Pancreas (tissue), 10 donors: ENCODE measurements around the gene CDH26. TPM values are rescaled to one million over a fixed set of nuclear protein-coding genes. Genes with fewer than 3 reads are reported as not detected.
"Not testable (repeated sequence)": the region's sequence is repeated elsewhere in the genome, so short reads cannot be mapped to it uniquely, and the experiment has no call there.

Source experiments
- ATAC-seq, 4 donors: fragments of 200-7000 bp; cut with Tn5 transposase; one replicate each; pipeline versions ENCODE4 v1.8.0 to v1.9.1; 2020; ENCODE audit warnings: mild to moderate bottlenecking in 4 of 4, moderate library complexity in 4 of 4
- DNase-seq, 6 donors: peaks; one replicate each; pipeline ENCODE4 v3.0.0-alpha.2; 2020
- FAIRE-seq: peaks from 2 replicates; lab custom pipeline; 2012; peaks lifted over from hg19 to GRCh38; lab: Jason Lieb, UNC
- H3K27ac ChIP-seq, 4 donors: fragments of 200-600 bp; sonication (generic); 1 replicate in 3 of 4; 2 replicates in 1 of 4; pipeline versions ENCODE4 v1.5.0 to v1.8.0; 2020
- H3K27me3 ChIP-seq, 4 donors: fragments of 200-600 bp; one replicate each; pipeline ENCODE4 v1.8.0; 2021
- H3K36me3 ChIP-seq, 3 donors: fragments of 200-600 bp; sonication (generic) in 1 of 3; one replicate each; pipeline versions ENCODE4 v1.5.0 to v1.8.0; 2020 to 2021
- H3K4me1 ChIP-seq, 3 donors: fragments of 200-600 bp; one replicate each; pipeline ENCODE4 v1.8.0; 2021
- H3K4me3 ChIP-seq, 4 donors: fragments of 200-600 bp; sonication (generic) in 2 of 4; one replicate each; pipeline versions ENCODE4 v1.5.0 to v1.8.0; 2020 to 2021
- H3K9me3 ChIP-seq, 4 donors: fragments of 200-600 bp; one replicate each; pipeline ENCODE4 v1.8.0; 2021
- WGBS, 2 donors: extraction: QIAGEN DNeasy Blood & Tissue Kit; methylation state at CpG; one replicate each; pipeline ENCODE4 v1.1.7; 2013; 5-methylcytosine and 5-hydroxymethylcytosine counted together
- intact Hi-C, 3 donors: fragments of 100-400 bp; cut with DNase I; formaldehyde crosslinking; loops; one replicate each; pipeline versions ENCODE4 v1.11.1 to v1.14.2; 2022
- polyA plus RNA-seq, 2 donors: library from polyadenylated mRNA; stranded (reverse); fragments of 200-250 nt; gene quantifications; one replicate each; pipeline ENCODE4 v1.2.3, GENCODE V29; 2013
- total RNA-seq, 6 donors: library from RNA; stranded (reverse); fragmentation: NEBNext Ultra II Directional in 4 of 6; extraction: Animal tissue kit (Norgen Biotek cat#: 25700) in 4 of 6; gene quantifications; one replicate each; pipeline versions ENCODE4 v1.2.1 to v1.2.4, GENCODE V29; 2021 to 2023
- TF ChIP-seq, protein P1 (sequence below), 4 donors: fragments of 200-600 bp; sonication (generic) in 3 of 4; IDR thresholded peaks; one replicate each; pipeline versions ENCODE4 v1.5.0 to v1.8.0; 2021; ENCODE audit warnings: antibody characterized with exemption in 4 of 4
- donor health status: healthy with polysubstance abuse.
- donor health status: DM: no; HTN: no; CAD: no; lungs with moderate emphysema.
- donor health status: DM: no; HTN: no; CAD: no.
- donor health status: control.
- donor health status: control.
- donor health status: Bipolar disorder and iron deficiency.
- donor health status: DM: yes; HTN: yes; CAD: no.
- donor health status: DM: no; HTN: no; CAD: no.
- donor health status: DM: no; HTN: no; CAD: no.
- donor health status: DM: yes; HTN: yes; CAD: no.

The CDH26 gene
- total and polyA plus RNA-seq, 8 donors, result 0.13 to 1.1 (median 0.48) TPM

GRCh38 chr20:59948828-59949720 is 9.1 kb upstream of the CDH26 start:
- 40 to 43% methylated on average over 7 of the region's 7 CpGs for WGBS, 2 donors
- H3K36me3 ChIP-seq, result peaks cover 0 to 9% (median 0%) of the 10 kb centered on the region in 3 donors
- ATAC-seq, result peak in 3 of 4 donors; percentile 78 to 85 (median 84)
- intact Hi-C loops, result no loop called here
- no peak for FAIRE-seq
- no peak overlapping the region for H3K4me3 ChIP-seq
- H3K27me3 ChIP-seq, result peaks cover 0 to 6% (median 0%) of the 10 kb centered on the region in 4 donors
- TF ChIP-seq, protein P1, sequence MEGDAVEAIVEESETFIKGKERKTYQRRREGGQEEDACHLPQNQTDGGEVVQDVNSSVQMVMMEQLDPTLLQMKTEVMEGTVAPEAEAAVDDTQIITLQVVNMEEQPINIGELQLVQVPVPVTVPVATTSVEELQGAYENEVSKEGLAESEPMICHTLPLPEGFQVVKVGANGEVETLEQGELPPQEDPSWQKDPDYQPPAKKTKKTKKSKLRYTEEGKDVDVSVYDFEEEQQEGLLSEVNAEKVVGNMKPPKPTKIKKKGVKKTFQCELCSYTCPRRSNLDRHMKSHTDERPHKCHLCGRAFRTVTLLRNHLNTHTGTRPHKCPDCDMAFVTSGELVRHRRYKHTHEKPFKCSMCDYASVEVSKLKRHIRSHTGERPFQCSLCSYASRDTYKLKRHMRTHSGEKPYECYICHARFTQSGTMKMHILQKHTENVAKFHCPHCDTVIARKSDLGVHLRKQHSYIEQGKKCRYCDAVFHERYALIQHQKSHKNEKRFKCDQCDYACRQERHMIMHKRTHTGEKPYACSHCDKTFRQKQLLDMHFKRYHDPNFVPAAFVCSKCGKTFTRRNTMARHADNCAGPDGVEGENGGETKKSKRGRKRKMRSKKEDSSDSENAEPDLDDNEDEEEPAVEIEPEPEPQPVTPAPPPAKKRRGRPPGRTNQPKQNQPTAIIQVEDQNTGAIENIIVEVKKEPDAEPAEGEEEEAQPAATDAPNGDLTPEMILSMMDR (IDR thresholded peaks at IDR 0.05), result peak in 3 of 4 donors; percentile 21 to 44 (median 42)
- no peak overlapping the region for H3K27ac ChIP-seq
- no peak for DNase-seq
- H3K4me1 ChIP-seq, result no peaks in the 10 kb centered on the region
- no peaks in the 10 kb centered on the region for H3K9me3 ChIP-seq

DNA sequence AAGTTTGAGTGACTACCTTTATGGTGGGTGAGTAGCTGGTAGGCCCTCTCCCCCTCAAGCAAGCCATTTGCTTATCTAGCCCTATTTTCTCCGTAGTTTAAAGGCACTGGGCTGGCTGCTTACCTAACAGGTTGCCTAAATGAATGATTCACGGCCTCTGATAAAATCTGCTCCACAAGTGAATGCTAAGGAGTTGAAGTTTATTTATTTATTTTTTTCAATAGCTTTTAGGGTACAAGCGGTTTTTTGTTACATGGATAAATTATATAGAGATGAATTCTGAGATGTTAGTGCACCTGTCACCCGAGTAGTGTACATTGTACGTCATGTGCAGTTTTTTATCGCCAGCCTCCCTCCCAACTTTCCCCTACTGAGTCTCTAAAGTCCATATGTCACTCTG is 8.3 kb upstream of the CDH26 start:
- FAIRE-seq (no peak), DNase-seq (no peak), ATAC-seq (no peak)
- intact Hi-C loops, result no loop called here
- Histone ChIP-seq H3K27me3 (peaks cover 0 to 6% (median 0%) of the 10 kb centered on the region in 4 donors), H3K36me3 (peaks cover 0 to under 1% (median 0%) of the 10 kb centered on the region in 3 donors), H3K27ac (no peak overlapping the region), H3K4me3 (no peak overlapping the region), H3K9me3 (no peaks in the 10 kb centered on the region), H3K4me1 (no peaks in the 10 kb centered on the region)
- WGBS, 2 donors, result 96 to 97% methylated on average over 6 of the region's 6 CpGs
- TF ChIP-seq, protein P1 (IDR thresholded peaks at IDR 0.05), result no peak

GRCh38 chr20:59954718-59955117 is 3.5 kb upstream of the CDH26 start:
- no peak for ATAC-seq
- no peak for FAIRE-seq
- Histone ChIP-seq H3K4me3 (no peak overlapping the region), H3K4me1 (peaks cover 5 to 10% (median 5%) of the 10 kb centered on the region in 3 donors), H3K36me3 (no peaks in the 10 kb centered on the region), H3K27me3 (peaks cover 0 to 8% (median 3%) of the 10 kb centered on the region in 4 donors), H3K9me3 (no peaks in the 10 kb centered on the region), H3K27ac (no peak overlapping the region)
- TF ChIP-seq, protein P1 (IDR thresholded peaks at IDR 0.05), result no peak
- WGBS, 2 donors, result 78 to 89% methylated on average over 4 of the region's 4 CpGs
- intact Hi-C loops, result no loop called here
- no peak for DNase-seq

GRCh38 chr20:59955131-59955796 is 3.0 kb upstream of the CDH26 start:
- Histone ChIP-seq H3K9me3 (no peaks in the 10 kb centered on the region), H3K4me3 (no peak overlapping the region), H3K36me3 (no peaks in the 10 kb centered on the region), H3K4me1 (peaks cover 5 to 10% (median 5%) of the 10 kb centered on the region in 3 donors), H3K27me3 (peaks cover 0 to 8% (median 3%) of the 10 kb centered on the region in 4 donors), H3K27ac (no peak overlapping the region)
- peak in 3 of 4 donors; percentile 64 to 72 (median 69) for ATAC-seq
- DNase-seq, result no peak
- FAIRE-seq, result no peak
- intact Hi-C loops, result no loop called here
- TF ChIP-seq, protein P1 (IDR thresholded peaks at IDR 0.05), result no peak
- 73 to 76% methylated on average over 8 of the region's 8 CpGs for WGBS, 2 donors

- H3K9me3 ChIP-seq, H3K4me3 ChIP-seq, H3K27ac ChIP-seq, intact Hi-C loops, H3K4me1 ChIP-seq, H3K36me3 ChIP-seq, FAIRE-seq, DNase-seq, H3K27me3 ChIP-seq: not testable (repeated sequence)
- peak in 2 of 4 donors; percentile 51 to 72 for ATAC-seq
Measured at GRCh38 chr20:59957568-59957967, 655 bp upstream of the CDH26 start.
